Fibroblast of mammary gland (primary cell): ENCODE data around the gene TMEM232.
"Not testable (repeated sequence)": the region's sequence is repeated elsewhere in the genome, so short reads cannot be mapped to it uniquely, and the experiment has no call there.

Experiments used
- DNase-seq: peaks from one replicate; pipeline ENCODE4 v3.0.0-alpha.2; 2010; ENCODE audit warnings: low read depth
- H3K4me3 ChIP-seq: 2 replicates; pipeline ENCODE4 v1.5.1; 2011; ENCODE audit warnings: low read depth, mild to moderate bottlenecking, low read length, moderate library complexity; ENCODE audit not compliant: control insufficient read depth
- CTCF ChIP-seq: conservative IDR thresholded peaks from 2 replicates; pipeline ENCODE4 v1.5.1; 2011; ENCODE audit warnings: low read depth, low read length, inconsistent platforms; ENCODE audit not compliant: control insufficient read depth, insufficient read depth

TMEM232 gene

GRCh38 chr5:110686270-110686669, 40.2 kb downstream of the TMEM232 start:
- no peak for DNase-seq
- no peak for TF ChIP-seq CTCF
- no peak overlapping the region for H3K4me3 ChIP-seq

- TF ChIP-seq CTCF, result no peak
- DNase-seq, result no peak
Observed at GRCh38 chr5:110681953-110682352, 44.5 kb downstream of the TMEM232 start.

GRCh38 chr5:110681109-110681508, 45.4 kb downstream of the TMEM232 start:
- DNase-seq, result no peak
- no peak overlapping the region for H3K4me3 ChIP-seq
- no peak for TF ChIP-seq CTCF

More at GRCh38 chr5:110681953-110682352, 44.5 kb downstream of the TMEM232 start:
- H3K4me3 ChIP-seq, result no peak overlapping the region

GRCh38 chr5:110676554-110676953, 49.9 kb downstream of the TMEM232 start:
- H3K4me3 ChIP-seq, DNase-seq: not testable (repeated sequence)

GRCh38 chr5:110665184-110665726, 61.2 kb downstream of the TMEM232 start:
- no peak for DNase-seq
- no peak for TF ChIP-seq CTCF
- no peak overlapping the region for H3K4me3 ChIP-seq

GRCh38 chr5:110663525-110663924, 62.9 kb downstream of the TMEM232 start:
- no peak for TF ChIP-seq CTCF

GRCh38 chr5:110658006-110658405, 68.5 kb downstream of the TMEM232 start:
- no peak for TF ChIP-seq CTCF
- no peak for DNase-seq
- no peak overlapping the region for H3K4me3 ChIP-seq

More at GRCh38 chr5:110663525-110663924, 62.9 kb downstream of the TMEM232 start:
- DNase-seq, result no peak
- H3K4me3 ChIP-seq, result no peak overlapping the region
